ENCODE measurements around the gene R3HDM4. TPM values are rescaled to one million over a fixed set of nuclear protein-coding genes. Genes with fewer than 3 reads are reported as not detected.

R3HDM4 gene
- total RNA-seq, 4 donors from 2014 or later, result 37.2 to 49.1 (median 44.3) TPM

DNA sequence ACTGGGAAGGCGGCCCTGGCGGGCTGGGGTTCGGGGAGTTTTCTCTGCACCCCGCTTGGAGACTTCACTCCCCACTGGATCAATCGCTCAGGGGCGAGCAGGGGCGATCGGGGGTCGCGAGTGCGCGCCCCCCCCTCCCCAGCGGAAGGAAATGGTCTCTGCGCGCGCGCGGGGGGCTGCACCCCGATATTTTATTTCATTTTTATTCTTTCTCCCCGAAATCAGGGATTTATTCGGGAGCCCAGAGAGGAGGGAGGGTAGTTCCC is 13.2 kb upstream of the R3HDM4 start:
- intact Hi-C loops (cut with DNase I; ENCODE audit: low total_unique reads) (loop anchor here (5.0 to 10.0 kb wide), 2 partner anchors 261 to 266 kb away; partner anchors contain the start of gene RNF126), in situ Hi-C loops (cut with MboI; ENCODE audit: low sequenced_read_pairs in 4 of 4) (loop anchor here in 1 of 4 donors (10.0 kb wide), 1 partner anchor 151 kb away; no protein-coding TSS in a partner anchor)
- H3K27me3 ChIP-seq, result peaks cover 3% of the 10 kb centered on the region in 3 donors

DNA sequence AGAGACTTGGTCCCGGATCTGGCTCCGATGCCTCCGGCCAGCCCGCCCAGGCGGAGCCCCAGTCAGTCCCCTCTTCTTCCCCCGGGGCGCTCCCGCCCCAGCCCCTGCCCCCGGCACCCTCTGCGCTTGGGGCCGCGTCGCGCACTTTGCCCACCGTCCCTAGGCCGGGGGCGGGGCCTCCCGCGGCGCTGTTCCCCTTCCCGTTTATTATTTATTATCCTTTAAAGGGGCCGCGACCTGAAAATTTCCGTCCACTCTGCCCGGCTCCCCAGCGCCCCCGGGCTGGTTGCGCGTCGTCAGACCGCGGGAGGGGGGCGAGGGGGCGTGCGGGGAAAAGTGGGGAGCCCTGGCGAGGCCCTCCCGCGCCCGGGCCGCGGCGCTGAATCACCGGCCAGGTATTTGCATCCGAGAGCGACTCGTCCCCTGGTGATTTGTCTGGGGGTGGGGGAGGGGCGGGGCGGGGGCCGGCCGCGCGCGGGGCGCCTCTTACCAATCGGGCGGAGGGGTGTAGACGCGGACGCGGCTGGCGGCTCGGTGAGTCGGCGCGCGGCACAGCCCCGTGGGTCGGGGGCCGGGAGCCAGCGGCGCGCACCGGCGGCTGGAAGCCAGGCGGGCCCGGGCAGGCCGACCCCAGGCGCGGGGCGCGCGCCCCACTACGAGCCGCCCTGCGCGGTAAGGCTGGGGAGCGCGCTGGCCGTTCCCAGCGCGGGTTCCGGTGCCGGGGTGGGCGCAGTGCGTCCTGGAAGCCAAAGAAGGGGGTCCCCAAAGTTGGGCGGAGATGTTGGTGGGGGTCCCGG is 12.7 kb upstream of the R3HDM4 start, which contains the start of gene ARID3A:
TSS of gene ARID3A (plus strand) at position 510 of the 797 bp plus-strand sequence. CDS start 3,494 bp downstream, outside the sequence.
- TF ChIP-seq POLR2A (IDR thresholded peaks at IDR 0.05) (peak; percentile 59 to 87), CTCF (IDR thresholded peaks at IDR 0.05 in 4 of 5, conservative IDR thresholded peaks at IDR 0.05 in 1 of 5) (peak in 3 of 5 experiments; percentile 2 to 18 (median 16))
- DNase-seq, result peak; percentile 61 to 63
- Histone ChIP-seq H3K9me3 (no peaks in the 10 kb centered on the region), H3K27me3 (peaks cover 8% of the 10 kb centered on the region in 3 donors), H3K4me1 (peaks cover 5 to 19% of the 10 kb centered on the region in 2 donors), H3K36me3 (no peaks in the 10 kb centered on the region), H3K4me3 (peak within 1 kb of the TSS; percentile 86 to 96 (median 93)), H3K27ac (peak within 1 kb of the TSS; percentile 81 to 91 (median 86))
- intact Hi-C loops (cut with DNase I; ENCODE audit: low total_unique reads) (loop anchor here (1.0 to 10.0 kb wide), 4 partner anchors 10 to 267 kb away; partner anchors contain the start of genes RNF126 and WDR18), in situ Hi-C loops (cut with MboI; ENCODE audit: low sequenced_read_pairs in 4 of 4) (loop anchor here in 1 of 4 donors (10.0 kb wide), 1 partner anchor 151 kb away; no protein-coding TSS in a partner anchor)
- ATAC-seq, result peak; percentile 83 to 85

More for the DNA sequence above, 13.2 kb upstream of the R3HDM4 start:
- Histone ChIP-seq H3K9me3 (no peaks in the 10 kb centered on the region), H3K4me1 (peaks cover 5 to 19% of the 10 kb centered on the region in 2 donors), H3K36me3 (no peaks in the 10 kb centered on the region), H3K4me3 (peak overlapping the region; percentile 86 to 96 (median 93)), H3K27ac (peak overlapping the region; percentile 74 to 91 (median 86))
- ATAC-seq (no peak), DNase-seq (no peak)
- TF ChIP-seq CTCF (IDR thresholded peaks at IDR 0.05 in 4 of 5, conservative IDR thresholded peaks at IDR 0.05 in 1 of 5) (no peak), POLR2A (IDR thresholded peaks at IDR 0.05) (no peak)

GRCh38 chr19:925087-925525 is 12.1 kb upstream of the R3HDM4 start:
- peak; percentile 65 to 67 for ATAC-seq
- no peaks in the 10 kb centered on the region for H3K36me3 ChIP-seq
- DNase-seq, result no peak
- H3K4me3 ChIP-seq, result peak overlapping the region; percentile 86 to 96 (median 93)
- H3K4me1 ChIP-seq, result peaks cover 10 to 19% of the 10 kb centered on the region in 2 donors
- peaks cover 12 to 14% (median 13%) of the 10 kb centered on the region in 3 donors for H3K27me3 ChIP-seq
- TF ChIP-seq CTCF (IDR thresholded peaks at IDR 0.05 in 4 of 5, conservative IDR thresholded peaks at IDR 0.05 in 1 of 5), result peak in 1 of 5 experiments; percentile 10
- no peak for TF ChIP-seq POLR2A (IDR thresholded peaks at IDR 0.05)
- intact Hi-C loops (cut with DNase I; ENCODE audit: low total_unique reads) (loop anchor here (1.0 to 10.0 kb wide), 4 partner anchors 10 to 267 kb away; partner anchors contain the start of genes RNF126 and WDR18), in situ Hi-C loops (cut with MboI; ENCODE audit: low sequenced_read_pairs in 4 of 4) (loop anchor here in 1 of 4 donors (10.0 kb wide), 1 partner anchor 150 kb away; no protein-coding TSS in a partner anchor)
- no peaks in the 10 kb centered on the region for H3K9me3 ChIP-seq
- peak overlapping the region; percentile 81 to 91 (median 86) for H3K27ac ChIP-seq

DNA sequence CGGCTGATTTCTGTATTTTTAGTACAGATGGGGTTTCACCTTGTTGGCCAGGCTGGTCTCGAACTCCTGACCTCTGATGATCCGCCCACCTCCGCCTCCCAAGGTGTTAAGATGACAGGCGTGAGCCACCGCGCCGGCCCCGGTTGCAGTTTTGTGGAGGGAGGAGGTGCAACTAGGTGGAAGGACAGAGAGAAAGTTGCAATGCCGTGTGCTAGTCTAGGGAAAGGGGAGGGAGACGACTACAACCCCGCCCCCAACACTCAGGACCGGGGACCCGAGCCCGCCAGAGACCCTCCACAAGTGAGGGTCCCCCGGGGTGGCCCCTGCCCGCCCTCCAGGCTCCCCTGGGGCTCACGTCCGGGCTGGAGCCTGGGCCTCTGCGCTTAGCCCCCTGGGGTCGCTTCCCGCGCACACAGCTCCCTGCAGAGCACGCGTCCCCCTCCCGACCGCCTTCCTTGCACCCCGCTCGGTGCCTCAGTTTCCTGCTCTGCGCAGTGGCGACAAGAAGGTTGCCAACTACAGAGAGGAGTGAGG is 11.6 kb upstream of the R3HDM4 start:
- Histone ChIP-seq H3K27ac (peak overlapping the region in 1 of 4 donors; percentile 86), H3K4me3 (peak overlapping the region; percentile 86 to 96 (median 93)), H3K36me3 (no peaks in the 10 kb centered on the region), H3K27me3 (peaks cover 14 to 19% (median 18%) of the 10 kb centered on the region in 3 donors), H3K9me3 (no peaks in the 10 kb centered on the region), H3K4me1 (peaks cover 11 to 19% of the 10 kb centered on the region in 2 donors)
- in situ Hi-C loops (cut with MboI; ENCODE audit: low sequenced_read_pairs in 4 of 4), result loop anchor here (5.0 to 10.0 kb wide), 3 partner anchors 58 to 152 kb away; partner anchors contain the start of gene WDR18 (in 4 of the 4)
- ATAC-seq (no peak), DNase-seq (no peak)
- intact Hi-C loops (cut with DNase I; ENCODE audit: low total_unique reads), result loop anchor here (1.0 to 10.0 kb wide), 4 partner anchors 11 to 268 kb away; partner anchors contain the start of genes RNF126 and WDR18
- TF ChIP-seq CTCF (IDR thresholded peaks at IDR 0.05 in 4 of 5, conservative IDR thresholded peaks at IDR 0.05 in 1 of 5) (no peak), POLR2A (IDR thresholded peaks at IDR 0.05) (no peak)

Measured in gastrocnemius medialis (tissue), 4 donors.